Gastroesophageal sphincter (tissue), 4 donors: ENCODE measurements around the gene BTRC. TPM values are rescaled to one million over a fixed set of nuclear protein-coding genes. Genes with fewer than 3 reads are reported as not detected.

Experiments
- ATAC-seq: fragments of 150-250 bp; one replicate; pipeline ENCODE4 v1.9.1; 2016; ENCODE audit warnings: mild to moderate bottlenecking, moderate library complexity
- H3K27ac ChIP-seq, 4 donors: fragments of 200-600 bp; sonication (generic) in 3 of 4; 1 replicate in 3 of 4; 2 replicates in 1 of 4; pipeline ENCODE4 v1.5.1; 2016 to 2019
- H3K27me3 ChIP-seq: fragments of 200-600 bp; sonication (generic); one replicate; pipeline ENCODE4 v1.5.1; 2019
- H3K36me3 ChIP-seq, 2 donors: fragments of 200-600 bp; sonication (generic); one replicate each; pipeline ENCODE4 v1.5.1; 2019; ENCODE audit warnings: control low read depth in 1 of 2
- H3K4me1 ChIP-seq, 3 donors: fragments of 200-600 bp; sonication (generic); 1 replicate in 2 of 3; 2 replicates in 1 of 3; pipeline ENCODE4 v1.5.1; 2016 to 2019; ENCODE audit warnings: control low read depth in 2 of 3
- H3K4me3 ChIP-seq, 2 donors: fragments of 200-600 bp; sonication (generic); one replicate each; pipeline ENCODE4 v1.5.1; 2019; ENCODE audit warnings: mild to moderate bottlenecking in 1 of 2, moderate library complexity in 1 of 2
- H3K9me3 ChIP-seq, 3 donors: fragments of 200-600 bp; sonication (generic); one replicate each; pipeline ENCODE4 v1.5.1; 2017 to 2019; ENCODE audit warnings: control low read depth in 2 of 3
- EP300 ChIP-seq: sonication (generic); formaldehyde crosslinking; IDR thresholded peaks from one replicate; pipeline ENCODE4 v1.6.1; 2017; ENCODE audit warnings: antibody characterized with exemption, mild to moderate bottlenecking
- POLR2A ChIP-seq, 2 donors: fragments of 450-650 bp; IDR thresholded peaks; one replicate each; pipeline ENCODE4 v1.6.1; 2017; ENCODE audit warnings: antibody characterized with exemption in 2 of 2, mild to moderate bottlenecking in 2 of 2, moderate library complexity in 1 of 2
- POLR2AphosphoS5 ChIP-seq: sonication (generic); formaldehyde crosslinking; IDR thresholded peaks from one replicate; pipeline ENCODE4 v1.6.1; 2017; ENCODE audit warnings: antibody characterized with exemption
- WGBS, 2 donors: methylation state at CpG; one replicate each; pipeline ENCODE4 v1.1.5; 2018; ENCODE audit warnings: low coverage in 1 of 2; 5-methylcytosine and 5-hydroxymethylcytosine counted together
- total RNA-seq, 4 donors: library from RNA; depleted of rRNA; stranded (reverse); fragments of >200 nt; gene quantifications; one replicate each; pipeline ENCODE4 v1.1.0, GENCODE V29; 2016
- TF ChIP-seq, protein P1 (sequence below), 4 experiments: fragments of 200-600 bp in 2 of 4; fragments of 450-650 bp in 2 of 4; sonication (generic) in 1 of 4; IDR thresholded peaks; one replicate each; pipeline ENCODE4 v1.5.1; 2017 to 2019; ENCODE audit warnings: antibody characterized with exemption in 4 of 4, mild to moderate bottlenecking in 2 of 4, moderate library complexity in 2 of 4

BTRC gene
- total RNA-seq = 10 to 100 TPM in 3 of 4 donors, 1 to 10 TPM in 1; 9.0 to 15.6 (median 14.1) TPM

DNA sequence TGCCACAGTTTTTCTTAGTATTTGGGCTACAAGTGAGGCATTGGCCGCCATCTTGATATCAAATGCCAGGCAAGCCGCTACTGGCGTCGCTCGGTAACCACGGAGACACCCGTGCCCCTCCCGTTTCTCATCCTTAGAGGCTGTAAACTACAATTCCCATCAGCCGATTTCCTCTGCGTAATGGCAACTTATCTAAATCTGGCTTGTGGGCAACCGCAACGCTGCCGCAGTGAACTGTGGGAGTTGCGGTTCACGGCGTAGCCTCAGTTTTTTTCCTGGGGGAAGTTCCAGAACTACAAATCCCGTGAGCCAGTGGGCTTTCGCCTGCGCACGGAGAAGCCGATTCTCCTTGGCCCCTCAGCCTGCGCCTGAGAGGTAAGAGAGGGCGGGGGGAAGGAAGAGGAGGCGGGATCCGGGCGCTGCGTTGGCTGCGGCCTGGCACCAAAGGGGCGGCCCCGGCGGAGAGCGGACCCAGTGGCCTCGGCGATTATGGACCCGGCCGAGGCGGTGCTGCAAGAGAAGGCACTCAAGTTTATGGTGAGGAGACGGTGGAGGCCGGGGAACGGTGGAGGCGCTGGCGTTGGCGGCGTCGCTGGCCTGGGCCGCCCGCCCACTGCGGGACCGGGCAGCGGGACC lies at the start of gene BTRC:
TSS of gene BTRC (plus strand) at position 474 of the 636 bp plus-strand sequence. CDS start at position 490, 16 bp downstream.
- peak; percentile 33 to 48 for TF ChIP-seq POLR2A (IDR thresholded peaks at IDR 0.05)
- TF ChIP-seq, protein P1, sequence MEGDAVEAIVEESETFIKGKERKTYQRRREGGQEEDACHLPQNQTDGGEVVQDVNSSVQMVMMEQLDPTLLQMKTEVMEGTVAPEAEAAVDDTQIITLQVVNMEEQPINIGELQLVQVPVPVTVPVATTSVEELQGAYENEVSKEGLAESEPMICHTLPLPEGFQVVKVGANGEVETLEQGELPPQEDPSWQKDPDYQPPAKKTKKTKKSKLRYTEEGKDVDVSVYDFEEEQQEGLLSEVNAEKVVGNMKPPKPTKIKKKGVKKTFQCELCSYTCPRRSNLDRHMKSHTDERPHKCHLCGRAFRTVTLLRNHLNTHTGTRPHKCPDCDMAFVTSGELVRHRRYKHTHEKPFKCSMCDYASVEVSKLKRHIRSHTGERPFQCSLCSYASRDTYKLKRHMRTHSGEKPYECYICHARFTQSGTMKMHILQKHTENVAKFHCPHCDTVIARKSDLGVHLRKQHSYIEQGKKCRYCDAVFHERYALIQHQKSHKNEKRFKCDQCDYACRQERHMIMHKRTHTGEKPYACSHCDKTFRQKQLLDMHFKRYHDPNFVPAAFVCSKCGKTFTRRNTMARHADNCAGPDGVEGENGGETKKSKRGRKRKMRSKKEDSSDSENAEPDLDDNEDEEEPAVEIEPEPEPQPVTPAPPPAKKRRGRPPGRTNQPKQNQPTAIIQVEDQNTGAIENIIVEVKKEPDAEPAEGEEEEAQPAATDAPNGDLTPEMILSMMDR (IDR thresholded peaks at IDR 0.05) = no peak
- TF ChIP-seq POLR2AphosphoS5 = peak; percentile 77
- TF ChIP-seq EP300 = no peak
- peaks cover 0 to 29% (median 10%) of the 10 kb centered on the region in 3 donors for H3K4me1 ChIP-seq
- H3K27me3 ChIP-seq = peaks cover 9% of the 10 kb centered on the region
- peak; percentile 98 for ATAC-seq
- peak within 1 kb of the TSS; percentile 87 to 92 for H3K4me3 ChIP-seq
- 1% methylated on average over 22 of the region's 50 CpGs; no CpG with 5 or more reads in 1 of the 2 donors for WGBS, 2 donors
- H3K9me3 ChIP-seq = no peaks in the 10 kb centered on the region
- no peaks in the 10 kb centered on the region for H3K36me3 ChIP-seq
- peak within 1 kb of the TSS; percentile 73 to 92 (median 90) for H3K27ac ChIP-seq

- Histone ChIP-seq H3K27ac (no peak overlapping the region), H3K9me3 (no peaks in the 10 kb centered on the region), H3K4me3 (no peak overlapping the region), H3K27me3 (peaks cover 93% of the 10 kb centered on the region), H3K4me1 (no peaks in the 10 kb centered on the region), H3K36me3 (no peaks in the 10 kb centered on the region)
- WGBS, 2 donors = 87 to 90% methylated on average over 6 to 9 of the region's 9 CpGs
- TF ChIP-seq, protein P1 (IDR thresholded peaks at IDR 0.05) = no peak
- TF ChIP-seq POLR2A (IDR thresholded peaks at IDR 0.05) = no peak
- no peak for TF ChIP-seq EP300
- no peak for TF ChIP-seq POLR2AphosphoS5
- ATAC-seq = no peak
Measured at GRCh38 chr10:101304316-101304715, 49.6 kb upstream of the BTRC start.

- Histone ChIP-seq H3K4me3 (no peak overlapping the region), H3K4me1 (peaks cover 0 to 4% (median 0%) of the 10 kb centered on the region in 3 donors), H3K36me3 (no peaks in the 10 kb centered on the region), H3K9me3 (no peaks in the 10 kb centered on the region), H3K27me3 (peaks cover 95% of the 10 kb centered on the region), H3K27ac (no peak overlapping the region)
- ATAC-seq = no peak
- TF ChIP-seq EP300 (no peak), POLR2AphosphoS5 (no peak)
- 71 to 75% methylated on average over 7 to 11 of the region's 17 CpGs for WGBS, 2 donors
Measured at GRCh38 chr10:101305320-101306241, 48.4 kb upstream of the BTRC start.

GRCh38 chr10:101308051-101308450 lies 45.9 kb upstream of the BTRC start:
- Histone ChIP-seq H3K4me1 (peaks cover 0 to 17% (median 0%) of the 10 kb centered on the region in 3 donors), H3K27me3 (peaks cover 97% of the 10 kb centered on the region), H3K36me3 (no peaks in the 10 kb centered on the region), H3K4me3 (no peak overlapping the region), H3K9me3 (no peaks in the 10 kb centered on the region), H3K27ac (no peak overlapping the region)
- WGBS, 2 donors = 40 to 61% methylated on average over 2 of the region's 2 CpGs
- TF ChIP-seq, protein P1 (IDR thresholded peaks at IDR 0.05) = no peak
- TF ChIP-seq POLR2AphosphoS5 = no peak
- TF ChIP-seq EP300 = no peak
- TF ChIP-seq POLR2A (IDR thresholded peaks at IDR 0.05) = no peak
- ATAC-seq = no peak

- 8 to 10% methylated on average over 17 to 21 of the region's 25 CpGs for WGBS, 2 donors
- H3K9me3 ChIP-seq = no peaks in the 10 kb centered on the region
- TF ChIP-seq EP300 = no peak
- TF ChIP-seq POLR2A (IDR thresholded peaks at IDR 0.05) = no peak
- TF ChIP-seq, protein P1 (IDR thresholded peaks at IDR 0.05) = no peak
- no peak for TF ChIP-seq POLR2AphosphoS5
- no peak for ATAC-seq
- H3K4me1 ChIP-seq = peaks cover 0 to 17% (median 0%) of the 10 kb centered on the region in 3 donors
- H3K27me3 ChIP-seq = peaks cover 84% of the 10 kb centered on the region
- no peaks in the 10 kb centered on the region for H3K36me3 ChIP-seq
- H3K27ac ChIP-seq = no peak overlapping the region
- peak overlapping the region in 1 of 2 donors; percentile 33 for H3K4me3 ChIP-seq
Measured at GRCh38 chr10:101310529-101311184, 43.3 kb upstream of the BTRC start.
